IPS DF 6.9 (cell line): ENCODE measurements around the gene STK31.

Source experiments
- DNase-seq: peaks from one replicate; pipeline ENCODE4 v3.0.0-alpha.2; 2013; ENCODE audit warnings: low read depth, low spot score
- H3K27ac ChIP-seq: one replicate; pipeline ENCODE4 v1.5.1; 2013; ENCODE audit warnings: low read length, control low read depth
- H3K27me3 ChIP-seq: 2 replicates; pipeline ENCODE4 v1.6.1; 2013; ENCODE audit warnings: mild to moderate bottlenecking, low read length; ENCODE audit not compliant: control insufficient read depth, insufficient read depth
- H3K36me3 ChIP-seq: 2 replicates; pipeline ENCODE4 v1.6.1; 2013; ENCODE audit warnings: low read length; ENCODE audit not compliant: control insufficient read depth, insufficient read depth
- H3K4me1 ChIP-seq: 2 replicates; pipeline ENCODE4 v1.6.1; 2013; ENCODE audit warnings: low read length; ENCODE audit not compliant: control insufficient read depth, insufficient read depth
- H3K4me3 ChIP-seq: 2 replicates; pipeline ENCODE4 v1.5.1; 2013; ENCODE audit warnings: mild to moderate bottlenecking, low read length
- H3K9me3 ChIP-seq: 2 replicates; pipeline ENCODE4 v1.6.1; 2013; ENCODE audit warnings: low read length, inconsistent platforms; ENCODE audit not compliant: control insufficient read depth, insufficient read depth
- WGBS: extraction: QIAGEN DNeasy Blood & Tissue Kit; methylation state at CpG from one replicate; pipeline ENCODE4 v1.1.7; 2013; ENCODE audit warnings: mixed read lengths, missing lambda C conversion rate; ENCODE audit not compliant: insufficient read length, insufficient coverage; 5-methylcytosine and 5-hydroxymethylcytosine counted together

STK31 gene

GRCh38 chr7:23685731-23686130 lies 24.3 kb upstream of the STK31 start:
- no peaks in the 10 kb centered on the region for H3K27me3 ChIP-seq
- WGBS = no CpG with 5 or more reads among the region's 3 CpGs
- H3K36me3 ChIP-seq = peaks cover 3% of the 10 kb centered on the region; the same call in 1 of the 2 replicates
- no peak for DNase-seq
- no peak overlapping the region for H3K27ac ChIP-seq
- H3K9me3 ChIP-seq = no peaks in the 10 kb centered on the region
- H3K4me1 ChIP-seq = no peaks in the 10 kb centered on the region
- no peak overlapping the region for H3K4me3 ChIP-seq

DNA sequence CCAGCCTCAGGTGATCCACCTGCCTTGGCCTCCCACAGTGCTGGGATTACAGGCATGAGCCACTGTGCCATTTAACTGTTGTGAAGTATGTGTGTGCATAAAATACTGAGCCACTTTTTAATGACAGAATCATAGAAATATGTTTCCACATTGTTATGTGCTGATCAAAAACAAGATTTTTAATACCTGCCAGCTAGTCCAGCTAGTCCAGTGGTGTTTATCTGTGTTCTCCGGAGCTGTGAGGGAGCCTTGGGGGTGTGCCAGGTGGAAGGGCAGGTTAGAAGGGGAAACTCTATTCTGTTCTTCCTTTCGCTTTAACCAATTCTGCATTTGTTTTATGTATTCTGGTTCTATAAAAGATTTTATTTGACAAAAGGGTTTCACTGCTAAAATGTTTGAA lies 23.0 kb upstream of the STK31 start:
- no peak overlapping the region for H3K27ac ChIP-seq
- WGBS = no CpG with 5 or more reads among the region's 2 CpGs
- no peaks in the 10 kb centered on the region for H3K4me1 ChIP-seq
- no peak overlapping the region for H3K4me3 ChIP-seq
- H3K36me3 ChIP-seq = peaks cover 6% of the 10 kb centered on the region; the same call in 1 of the 2 replicates
- DNase-seq = no peak
- no peaks in the 10 kb centered on the region for H3K27me3 ChIP-seq
- H3K9me3 ChIP-seq = no peaks in the 10 kb centered on the region

- Histone ChIP-seq H3K27me3 (no peaks in the 10 kb centered on the region), H3K9me3 (no peaks in the 10 kb centered on the region), H3K27ac (no peak overlapping the region), H3K36me3 (peaks cover 6% of the 10 kb centered on the region; the same call in 1 of the 2 replicates), H3K4me1 (no peaks in the 10 kb centered on the region), H3K4me3 (no peak overlapping the region)
- no CpG with 5 or more reads among the region's 4 CpGs for WGBS
- DNase-seq = no peak
Observed at GRCh38 chr7:23689165-23689564, 20.9 kb upstream of the STK31 start.

DNA sequence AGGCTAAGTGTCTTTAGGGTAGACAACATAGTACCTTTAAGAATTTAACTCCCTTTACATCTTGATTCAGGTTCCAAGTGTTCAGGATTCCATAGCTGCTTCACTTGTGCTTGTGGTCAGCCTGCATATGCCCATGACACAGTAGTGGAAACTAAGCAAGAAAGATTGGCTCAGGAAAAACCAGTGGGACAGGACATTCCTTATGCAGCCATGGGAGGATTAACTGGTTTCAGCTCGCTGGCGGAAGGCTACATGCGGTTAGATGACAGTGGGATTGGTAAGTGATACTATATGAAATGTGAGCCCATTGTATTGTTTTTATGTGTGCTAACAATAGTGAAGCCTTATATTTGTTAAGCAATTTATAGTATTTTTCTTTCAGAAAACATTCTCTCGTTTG lies 18.7 kb upstream of the STK31 start:
- Histone ChIP-seq H3K27me3 (no peaks in the 10 kb centered on the region), H3K4me1 (no peaks in the 10 kb centered on the region), H3K27ac (no peak overlapping the region), H3K9me3 (no peaks in the 10 kb centered on the region), H3K36me3 (peaks cover 4% of the 10 kb centered on the region; the same call in 1 of the 2 replicates), H3K4me3 (no peak overlapping the region)
- DNase-seq = no peak
- WGBS = no CpG with 5 or more reads among the region's 4 CpGs

DNA sequence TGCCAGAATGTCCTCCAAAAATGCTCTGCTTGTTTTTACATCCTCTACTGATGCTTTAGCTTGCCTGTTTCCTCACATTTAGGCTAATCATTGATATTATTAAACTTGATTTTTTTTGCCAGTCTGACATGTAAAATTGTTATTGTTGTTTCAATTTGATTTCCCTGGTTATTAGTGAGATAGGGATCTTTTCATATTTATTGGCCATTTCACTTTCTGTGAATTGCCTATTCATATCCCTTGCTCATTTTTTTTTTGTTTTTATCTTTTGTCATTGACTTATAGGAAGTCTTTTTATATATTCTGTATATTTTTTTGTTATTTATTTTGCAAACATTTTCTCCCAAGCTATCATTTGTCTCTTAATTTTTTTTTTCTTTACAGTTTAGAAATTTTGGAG lies 16.8 kb upstream of the STK31 start:
- Histone ChIP-seq H3K27ac (no peak overlapping the region), H3K36me3 (peaks cover 3% of the 10 kb centered on the region; the same call in 1 of the 2 replicates), H3K4me3 (no peak overlapping the region), H3K4me1 (no peaks in the 10 kb centered on the region), H3K9me3 (no peaks in the 10 kb centered on the region), H3K27me3 (no peaks in the 10 kb centered on the region)
- DNase-seq = no peak

- Histone ChIP-seq H3K9me3 (no peaks in the 10 kb centered on the region), H3K27ac (no peak overlapping the region), H3K4me1 (no peaks in the 10 kb centered on the region), H3K27me3 (no peaks in the 10 kb centered on the region), H3K36me3 (no peaks in the 10 kb centered on the region; the same call in 1 of the 2 replicates), H3K4me3 (no peak overlapping the region)
- peak; percentile 67 for DNase-seq
- no CpG with 5 or more reads among the region's 7 CpGs for WGBS
Observed at GRCh38 chr7:23696916-23697441, 13.0 kb upstream of the STK31 start.

- Histone ChIP-seq H3K4me3 (no peak overlapping the region), H3K9me3 (no peaks in the 10 kb centered on the region), H3K4me1 (no peaks in the 10 kb centered on the region), H3K36me3 (peaks cover 10% of the 10 kb centered on the region; the same call in 1 of the 2 replicates), H3K27me3 (no peaks in the 10 kb centered on the region), H3K27ac (no peak overlapping the region)
- DNase-seq = no peak
- WGBS = no CpG with 5 or more reads among the region's 2 CpGs
Observed at GRCh38 chr7:23698822-23699221, 11.2 kb upstream of the STK31 start.

DNA sequence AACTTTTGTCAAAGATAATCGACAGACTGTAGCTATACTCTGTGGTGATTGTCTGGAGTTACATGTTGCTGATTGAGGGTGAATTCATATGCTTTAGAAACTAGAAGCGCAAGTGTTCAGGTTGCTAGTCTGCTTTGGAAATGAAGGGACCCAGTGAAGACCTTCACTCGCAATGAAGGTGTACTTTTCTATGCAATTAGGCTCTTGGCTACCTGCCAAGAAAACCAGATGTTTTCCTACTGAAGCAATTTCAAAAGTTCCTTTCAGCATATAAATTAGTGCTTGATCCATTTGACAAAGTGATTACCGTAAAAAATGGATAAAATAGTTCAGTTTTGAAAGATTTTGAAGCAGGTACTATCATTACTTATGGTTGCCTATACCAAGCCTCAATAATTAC lies 10.0 kb upstream of the STK31 start:
- Histone ChIP-seq H3K36me3 (peaks cover 11% of the 10 kb centered on the region; the same call in 1 of the 2 replicates), H3K4me3 (no peak overlapping the region), H3K27me3 (no peaks in the 10 kb centered on the region), H3K27ac (no peak overlapping the region), H3K9me3 (no peaks in the 10 kb centered on the region), H3K4me1 (no peaks in the 10 kb centered on the region)
- WGBS = no CpG with 5 or more reads among the region's 4 CpGs
- DNase-seq = no peak

GRCh38 chr7:23709081-23709750 lies 803 bp upstream of the STK31 start:
- H3K4me3 ChIP-seq = no peak overlapping the region

GRCh38 chr7:23712368-23713284 lies 2.6 kb downstream of the STK31 start:
- H3K4me3 ChIP-seq = no peak overlapping the region
- no peaks in the 10 kb centered on the region for H3K36me3 ChIP-seq
- H3K27ac ChIP-seq = no peak overlapping the region
- H3K9me3 ChIP-seq = no peaks in the 10 kb centered on the region
- no peak for DNase-seq
- no peaks in the 10 kb centered on the region for H3K27me3 ChIP-seq
- no peaks in the 10 kb centered on the region for H3K4me1 ChIP-seq
- no CpG with 5 or more reads among the region's 8 CpGs for WGBS

More at GRCh38 chr7:23709081-23709750, 803 bp upstream of the STK31 start:
- H3K27me3 ChIP-seq = no peaks in the 10 kb centered on the region
- H3K9me3 ChIP-seq = no peaks in the 10 kb centered on the region
- DNase-seq = no peak
- H3K27ac ChIP-seq = no peak overlapping the region
- no CpG with 5 or more reads among the region's 7 CpGs for WGBS
- H3K4me1 ChIP-seq = no peaks in the 10 kb centered on the region
- peaks cover 5% of the 10 kb centered on the region; the same call in 1 of the 2 replicates for H3K36me3 ChIP-seq
